RPMI7951 (cell line): ENCODE results near the gene MKS1. TPM values are rescaled to one million over a fixed set of nuclear protein-coding genes. Genes with fewer than 3 reads are reported as not detected.

Source experiments
- DNase-seq: peaks from one replicate; pipeline ENCODE4 v3.0.0-alpha.2; 2012; ENCODE audit warnings: low read depth
- total RNA-seq: library from RNA; depleted of rRNA; stranded (reverse); fragments of >200 nt; shearing (Covaris generic); gene quantifications from 2 replicates; pipeline ENCODE4 v1.2.3, GENCODE V29; 2014; rRNA removed

Gene MKS1
- total RNA-seq, 1 experiment from 2014 or later: 15.7 TPM

DNA sequence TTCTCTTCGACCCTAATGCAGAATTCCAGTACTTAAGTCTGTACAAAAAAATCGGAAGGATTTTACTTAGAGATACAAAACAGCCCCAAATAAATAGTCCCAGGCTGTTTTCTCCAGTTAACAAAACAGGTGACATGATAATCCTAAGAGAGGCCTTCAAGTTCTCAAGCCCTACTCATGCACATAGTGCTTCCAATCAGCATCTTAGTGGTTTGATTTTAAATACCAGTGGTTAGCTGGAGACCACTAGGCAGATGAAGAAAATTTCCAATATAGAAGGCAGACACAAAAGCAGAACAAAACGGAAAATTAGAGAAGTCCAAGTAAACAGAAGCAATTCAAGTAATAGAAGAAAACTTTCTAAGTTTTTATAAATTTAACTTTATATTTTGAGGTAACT lies 57.5 kb downstream of the MKS1 start:
- no peak for DNase-seq

- no peak for DNase-seq
These were observed 60.9 kb downstream of the MKS1 start for GRCh38 chr17:58158181-58158580.

GRCh38 chr17:58156839-58157803 lies 61.9 kb downstream of the MKS1 start:
- DNase-seq: no peak

Other genes starting within 250 kb of the MKS1 start
- 65.2 and 78.7 TPM in 2 replicates for gene VEZF1, start 231.0 kb downstream of the MKS1 start, total RNA-seq
- gene SRSF1, start 212.0 kb downstream of the MKS1 start, total RNA-seq: 330 and 331 TPM in 2 replicates
- gene DYNLL2, start 135.8 kb downstream of the MKS1 start, total RNA-seq: 7.6 and 8.0 TPM in 2 replicates
- not detected in 2 replicates for gene OR4D1, start 70.9 kb downstream of the MKS1 start, total RNA-seq
- not detected in 2 replicates for gene OR4D2, start 52.3 kb downstream of the MKS1 start, total RNA-seq
- gene EPX, start 26.5 kb downstream of the MKS1 start, total RNA-seq: not detected in 2 replicates
- not detected in 2 replicates for gene LPO, start 19.3 kb upstream of the MKS1 start, total RNA-seq
- 0.12 TPM in 1 of 2 replicates, not detected in the other for gene MPO, start 61.7 kb upstream of the MKS1 start, total RNA-seq
- gene TSPOAP1, start 109.5 kb upstream of the MKS1 start, total RNA-seq: 0.68 and 0.84 TPM in 2 replicates
- gene SUPT4H1, start 132.9 kb upstream of the MKS1 start, total RNA-seq: 61.0 and 61.4 TPM in 2 replicates
- 0.12 TPM in 1 of 2 replicates, not detected in the other for gene RNF43, start 198.3 kb upstream of the MKS1 start, total RNA-seq